ENCODE results near the gene EHMT1.
"Not testable (repeated sequence)": the region's sequence is repeated elsewhere in the genome, so short reads cannot be mapped to it uniquely, and the experiment has no call there.

The EHMT1 gene

DNA sequence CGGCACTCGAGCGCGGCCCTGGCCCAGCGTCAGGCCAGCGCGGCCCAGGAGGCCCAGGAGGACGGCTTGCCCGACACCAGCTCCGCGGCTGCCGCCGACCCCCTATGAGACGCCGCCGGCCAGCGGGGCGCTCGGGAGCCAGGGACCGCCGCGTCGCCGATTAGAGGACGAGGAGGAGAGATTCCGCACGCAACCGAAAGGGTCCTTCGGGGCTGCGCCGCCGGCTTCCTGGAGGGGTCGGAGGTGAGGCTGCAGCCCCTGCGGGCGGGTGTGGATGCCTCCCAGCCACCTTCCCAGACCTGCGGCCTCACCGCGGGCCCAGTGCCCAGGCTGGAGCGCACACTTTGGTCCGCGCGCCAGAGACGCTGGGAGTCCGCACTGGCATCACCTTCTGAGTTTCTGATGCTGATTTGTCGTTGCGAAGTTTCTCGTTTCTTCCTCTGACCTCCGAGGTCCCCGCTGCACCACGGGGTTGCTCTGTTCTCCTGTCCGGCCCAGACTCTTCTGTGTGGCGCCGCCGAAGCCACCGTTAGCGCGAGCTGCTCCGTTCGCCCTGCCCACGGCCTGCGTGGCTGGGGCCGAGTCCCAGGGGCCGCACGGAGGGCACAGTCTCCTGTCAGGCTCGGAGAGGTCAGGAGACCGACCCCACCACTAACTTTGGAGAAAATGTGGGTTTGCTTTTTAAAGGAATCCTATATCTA, 216.2 kb downstream of the EHMT1 start:
- DNase-seq: no peak

DNA sequence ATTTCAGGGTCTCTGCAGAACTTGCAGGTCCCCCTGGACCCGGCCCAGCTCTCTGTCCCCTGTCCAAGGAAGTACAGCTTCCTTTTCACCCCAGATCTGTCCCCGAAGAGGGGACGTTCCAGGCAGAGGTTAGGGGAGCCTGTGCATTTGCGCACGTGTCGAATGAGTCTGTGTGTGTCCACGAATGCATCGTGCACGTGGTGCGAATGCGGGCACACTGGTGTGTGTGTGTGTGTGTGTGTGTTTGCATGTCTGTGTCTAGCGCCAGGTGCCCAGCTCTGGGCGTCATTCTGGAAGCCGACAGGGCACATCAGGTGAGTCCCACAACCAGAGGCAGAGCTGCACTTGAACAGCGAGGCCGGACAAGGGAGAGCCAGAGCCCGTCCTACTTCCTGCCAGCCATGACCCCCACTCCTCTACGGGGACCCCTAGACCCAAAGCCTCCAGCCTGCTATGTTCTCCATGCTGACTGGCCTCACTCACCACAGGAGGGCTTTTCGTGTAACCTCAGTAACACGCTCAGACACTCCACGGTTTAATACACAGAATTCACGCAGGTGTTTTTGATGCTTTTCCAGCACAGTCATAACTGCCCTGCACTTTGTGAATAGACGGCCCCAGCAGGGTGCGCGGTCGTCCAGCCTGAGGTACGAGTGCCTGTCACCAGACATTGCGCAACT, 217.5 kb downstream of the EHMT1 start:
- DNase-seq: no peak

- DNase-seq: no peak
These were observed 218.0 kb downstream of the EHMT1 start for GRCh38 chr9:137836831-137837241.

- no peak for DNase-seq
These were observed 218.8 kb downstream of the EHMT1 start for GRCh38 chr9:137837345-137838278.

DNA sequence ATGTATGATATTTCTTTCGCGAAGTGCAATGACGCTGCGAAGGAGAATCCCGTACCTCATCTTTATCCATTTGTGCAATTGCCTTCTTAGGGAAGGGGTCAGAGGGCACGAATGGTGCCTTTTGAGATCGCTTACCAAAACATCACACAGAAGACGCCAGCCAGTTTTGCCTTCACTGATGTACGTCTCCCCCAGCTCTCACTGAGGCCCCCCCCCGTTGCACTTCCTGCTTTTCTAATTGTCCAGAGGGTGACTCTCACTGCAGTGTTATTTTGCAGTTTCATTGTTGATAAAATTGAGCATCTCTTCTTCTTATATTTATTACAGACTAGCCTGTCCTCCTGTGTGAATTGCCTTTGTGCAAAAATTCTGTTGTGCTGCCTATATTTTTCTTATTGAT, 219.8 kb downstream of the EHMT1 start:
- DNase-seq: no peak

- DNase-seq: no peak
These were observed 224.6 kb downstream of the EHMT1 start for GRCh38 chr9:137843355-137843754.

DNA sequence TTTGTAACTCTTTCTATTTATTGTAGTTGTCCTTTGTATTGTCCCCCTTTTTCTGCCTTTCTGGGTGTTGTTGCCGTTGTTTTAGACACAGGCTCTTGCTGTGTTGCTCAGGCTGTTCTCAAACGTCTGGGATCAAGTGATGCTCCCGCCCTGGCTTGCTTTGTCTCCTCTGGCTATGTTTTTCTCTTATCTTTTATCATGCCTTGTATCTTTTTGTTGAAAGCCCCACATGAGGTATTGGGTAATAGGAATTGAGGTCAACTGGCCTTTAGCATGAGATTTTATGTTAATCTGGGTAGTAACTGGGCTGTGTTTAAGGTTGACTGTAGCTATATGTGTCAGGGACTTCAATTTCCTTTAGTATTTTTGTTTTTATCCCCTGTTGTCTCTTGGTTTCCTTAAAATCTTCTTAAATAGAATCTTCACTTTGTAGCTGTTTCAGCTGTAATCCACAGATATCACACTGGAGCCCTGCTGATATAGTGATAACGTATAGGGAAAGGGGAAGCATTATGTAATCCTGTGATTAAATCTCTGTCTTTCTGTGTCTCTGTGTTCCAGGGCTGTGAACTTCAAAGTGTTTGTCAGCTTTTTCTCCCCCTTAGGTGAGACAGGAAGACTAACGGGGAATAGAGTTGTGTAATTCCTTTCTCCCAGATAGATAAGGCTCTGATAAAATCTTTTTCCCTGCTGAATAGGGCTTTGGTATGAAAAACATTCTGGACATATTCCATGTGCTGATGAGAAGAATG, 232.9 kb downstream of the EHMT1 start:
- no peak for DNase-seq

DNA sequence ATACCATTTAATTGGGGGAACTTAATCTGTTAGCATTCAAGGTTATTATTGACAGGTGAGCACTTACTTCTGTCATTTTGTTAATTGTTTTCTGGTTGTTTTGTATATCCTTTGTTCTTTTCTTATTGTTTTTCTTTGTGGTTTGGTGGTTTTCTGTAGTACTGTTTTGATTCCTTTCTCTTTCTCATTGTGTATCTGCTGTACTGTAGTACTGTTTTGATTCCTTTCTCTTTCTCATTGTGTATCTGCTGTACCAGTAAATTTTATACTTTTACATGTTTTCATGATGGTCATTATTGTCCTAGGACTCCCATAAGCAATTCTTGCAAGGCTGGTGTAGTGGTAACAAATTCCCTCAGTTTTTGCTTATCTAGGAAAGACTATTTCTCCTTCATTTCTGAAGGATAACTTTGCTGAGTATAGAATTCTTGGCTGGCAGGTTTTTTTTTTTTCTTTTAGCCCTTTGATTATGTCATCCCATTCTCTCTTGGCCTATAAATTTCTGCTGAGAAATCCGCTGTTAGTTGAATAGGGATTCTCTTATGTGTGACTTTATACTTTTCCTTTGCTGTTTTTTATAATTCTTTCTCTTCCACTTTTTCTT, 234.7 kb downstream of the EHMT1 start:
- no peak for DNase-seq

GRCh38 chr9:137860361-137860760, 241.6 kb downstream of the EHMT1 start:
- no peak for DNase-seq

- no peak for DNase-seq
These were observed 246.9 kb downstream of the EHMT1 start for GRCh38 chr9:137865581-137866145.

DNA sequence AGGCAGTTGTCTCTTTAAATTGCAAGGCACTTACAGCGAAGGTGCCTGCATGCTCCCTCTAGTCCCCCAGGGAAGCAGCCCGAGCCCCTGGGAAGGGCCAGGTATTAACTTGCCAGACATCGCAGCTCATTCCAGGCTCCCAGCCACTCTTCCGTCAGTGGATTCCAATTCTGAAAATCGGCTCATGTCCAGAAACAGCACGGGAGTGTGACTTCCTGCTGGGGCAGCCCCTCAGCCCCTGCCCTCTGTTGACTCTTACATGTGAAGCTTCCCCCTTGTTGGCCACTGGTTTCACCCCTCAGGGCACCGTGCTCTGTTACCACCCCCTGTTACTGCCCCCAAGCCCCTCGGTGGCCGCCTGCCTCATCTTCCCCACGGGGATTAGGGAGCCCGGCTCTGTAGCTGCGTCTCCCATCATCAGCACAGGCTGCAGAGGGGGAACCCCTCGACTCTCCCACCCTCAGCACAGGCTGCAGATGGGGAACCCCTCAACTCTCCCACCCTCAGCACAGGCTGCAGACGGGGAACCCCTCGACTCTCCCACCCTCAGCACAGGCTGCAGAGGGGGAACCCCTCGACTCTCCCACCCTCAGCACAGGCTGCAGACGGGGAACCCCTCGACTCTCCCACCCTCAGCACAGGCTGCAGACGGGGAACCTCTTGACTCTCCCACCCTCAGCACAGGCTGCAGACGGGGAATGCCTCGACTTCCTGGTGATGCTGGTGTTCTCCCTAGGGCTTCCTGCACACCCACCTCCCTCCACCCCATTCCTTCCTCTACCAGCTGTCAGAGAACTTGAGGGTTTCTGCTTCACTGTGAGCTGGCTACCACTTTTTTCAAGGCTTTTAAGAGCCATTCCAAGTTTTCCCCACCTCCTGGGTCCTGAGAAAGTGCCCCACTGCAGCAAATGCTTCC, 247.7 kb downstream of the EHMT1 start:
- DNase-seq: no peak

DNA sequence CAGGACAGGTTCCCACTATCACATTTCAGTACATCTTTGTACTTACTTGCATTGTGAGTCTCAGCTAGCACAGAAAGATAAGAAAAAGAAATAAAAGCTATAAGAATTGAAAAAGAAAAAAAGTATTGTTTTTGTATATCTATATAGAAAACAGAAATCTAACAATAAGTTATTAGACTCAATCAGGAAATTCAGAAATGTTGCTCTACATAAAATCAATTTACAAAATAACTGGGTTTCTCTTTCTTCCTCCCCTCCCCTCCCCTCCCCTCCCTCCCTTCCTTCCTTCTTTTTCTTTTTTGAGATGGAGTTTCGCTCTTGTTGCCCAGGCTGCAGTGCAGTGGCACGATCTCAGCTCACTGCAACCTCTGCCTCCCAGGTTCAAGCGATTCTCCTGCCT, 251.6 kb downstream of the EHMT1 start:
- no peak for DNase-seq

GRCh38 chr9:137872296-137872695, 253.5 kb downstream of the EHMT1 start:
- no peak for DNase-seq

DNA sequence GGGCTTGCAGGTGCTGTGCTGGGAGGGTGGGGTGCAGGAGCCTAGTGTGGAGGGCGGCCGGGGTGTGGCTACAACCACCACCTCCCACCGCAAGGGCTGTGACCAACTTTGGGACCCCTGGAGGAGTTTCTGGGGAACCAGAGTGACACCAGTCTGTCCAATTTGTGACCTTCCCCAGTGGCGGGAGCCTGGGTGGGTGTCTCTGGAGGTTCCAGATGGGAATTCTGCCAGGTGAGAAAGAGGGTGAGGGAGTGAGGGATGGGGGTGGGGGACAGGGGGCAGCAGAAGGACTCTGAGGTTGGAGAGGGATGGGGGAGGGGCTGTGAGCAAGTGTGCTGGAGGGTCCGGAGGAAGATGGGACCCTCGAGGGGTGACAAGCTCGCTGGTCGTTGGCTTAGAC, 254.6 kb downstream of the EHMT1 start:
- no peak for DNase-seq

DNA sequence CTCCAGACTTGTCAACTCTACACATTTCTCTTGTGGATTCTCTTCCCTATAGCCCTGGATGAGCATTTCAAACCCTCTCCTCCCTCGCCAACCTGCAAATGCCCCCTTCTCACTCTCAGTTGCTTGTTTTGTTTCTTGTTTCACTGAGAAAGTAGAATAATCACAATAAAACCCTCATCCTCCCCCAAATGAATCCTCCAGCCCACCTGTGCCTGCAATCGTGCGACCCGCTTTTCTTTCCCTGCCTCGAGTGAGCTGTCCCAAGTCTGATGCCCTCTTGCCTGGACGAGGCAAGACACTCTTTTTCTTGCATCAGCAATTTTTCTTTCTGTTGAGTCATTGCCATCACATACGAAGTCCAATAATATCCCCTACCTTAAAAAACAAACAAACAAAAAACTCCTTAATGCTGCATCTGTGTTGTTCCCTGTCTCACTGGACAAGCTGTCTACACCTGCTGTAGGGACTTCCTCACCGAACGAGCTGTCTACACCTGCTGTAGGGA, 255.1 kb downstream of the EHMT1 start:
- no peak for DNase-seq

DNA sequence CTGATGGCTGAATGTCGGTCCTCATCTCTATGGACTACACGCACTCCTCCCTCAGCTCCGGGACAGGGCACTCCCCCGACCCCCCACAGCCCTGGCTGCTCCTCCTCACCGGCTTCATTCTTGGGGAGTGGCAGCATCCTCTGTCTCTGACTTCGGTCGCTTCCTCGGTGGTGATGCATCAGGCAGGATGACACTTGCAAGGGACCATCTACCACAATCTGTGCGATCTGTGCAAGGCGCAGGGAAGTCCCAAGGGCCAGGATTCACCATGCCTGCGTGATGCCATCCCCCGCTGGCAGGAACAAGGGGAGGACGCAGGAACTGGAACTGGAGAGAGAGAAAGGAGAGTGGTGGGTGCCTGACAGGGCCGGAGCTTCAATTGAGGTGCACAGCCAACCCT, 256.5 kb downstream of the EHMT1 start:
- DNase-seq: no peak

DNA sequence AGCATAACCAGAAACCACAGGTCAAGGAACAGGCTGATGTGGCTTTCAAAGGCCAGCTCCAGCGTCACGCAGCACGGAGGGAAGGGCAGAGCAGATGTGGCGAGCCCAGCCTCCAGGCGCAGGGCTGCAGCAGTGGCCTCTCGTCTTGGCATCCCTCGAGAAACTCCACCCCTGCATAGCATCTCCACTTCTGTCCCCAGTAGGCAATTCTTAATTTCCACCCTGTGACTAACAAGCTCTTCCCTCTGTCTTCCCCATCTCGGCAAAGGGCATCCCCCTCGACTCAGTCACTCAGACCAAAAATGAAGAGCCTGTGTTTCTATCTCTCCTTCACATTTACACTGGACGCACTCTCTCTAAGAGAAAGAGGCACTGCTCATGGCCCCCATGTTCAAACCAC, 257.0 kb downstream of the EHMT1 start:
- no peak for DNase-seq

DNA sequence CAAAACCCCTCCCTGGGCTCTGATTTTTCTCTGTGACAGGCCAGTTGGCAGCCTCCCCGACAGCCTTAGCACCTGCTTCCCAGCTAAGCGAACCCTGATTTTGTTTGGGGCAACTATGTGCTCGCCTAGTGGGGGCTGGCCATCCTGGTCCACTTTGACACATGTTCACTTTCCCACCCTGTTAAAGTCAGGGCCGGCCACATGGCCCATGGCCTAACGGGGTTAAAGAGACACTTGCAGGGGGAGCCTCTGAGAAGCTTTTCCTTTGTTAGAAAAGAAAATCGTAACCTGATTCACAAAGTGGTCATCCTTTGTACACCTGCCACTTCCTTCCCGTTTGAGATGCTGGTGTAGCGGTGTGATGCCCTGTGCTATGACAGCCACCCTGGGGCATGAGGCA, 257.5 kb downstream of the EHMT1 start:
- no peak for DNase-seq

- no peak for DNase-seq
These were observed 258.1 kb downstream of the EHMT1 start for GRCh38 chr9:137876781-137877386.

GRCh38 chr9:137877506-137878122, 258.8 kb downstream of the EHMT1 start, which contains the start of gene CACNA1B:
TSS of gene CACNA1B (plus strand) at chr9:137877782. CDS start at chr9:137877934, 152 bp downstream.
- DNase-seq: not testable (repeated sequence)
